Measurements from ENCODE around the gene SCNN1G. TPM values are rescaled to one million over a fixed set of nuclear protein-coding genes. Genes with fewer than 3 reads are reported as not detected.
A peak's percentile ranks its signal among the peaks of the same experiment; 100 is the strongest.

The SCNN1G gene
- total RNA-seq, 1 experiment from 2014 or later: not detected

- Histone ChIP-seq H3K4me1 (ENCODE audit: control insufficient read depth in 1 of 2, insufficient read depth in 2 of 2, low read length in 2 of 2) (no peaks in the 10 kb centered on the region), H3K4me3 (replicated peaks in 1 of 2; ENCODE audit: low read depth in 1 of 2, low read length in 2 of 2) (no peak overlapping the region), H3K4me2 (ENCODE audit: low read length) (no peak overlapping the region), H3K36me3 (ENCODE audit: control insufficient read depth in 1 of 2, insufficient read depth in 2 of 2, low read length in 2 of 2) (no peaks in the 10 kb centered on the region), H3K9me3 (ENCODE audit: control insufficient read depth in 1 of 2, insufficient read depth in 1 of 2, low read depth in 1 of 2, low read length in 2 of 2) (no peaks in the 10 kb centered on the region), H3K9me2 (ENCODE audit: insufficient read depth) (no peaks in the 10 kb centered on the region), H3K9ac (ENCODE audit: low read length) (no peak overlapping the region), H3K79me2 (ENCODE audit: insufficient read depth, low read length) (no peaks in the 10 kb centered on the region), H3K27ac (ENCODE audit: low read depth, low read length) (no peak overlapping the region), H2AFZ (ENCODE audit: low read depth, low read length, poor library complexity, severe bottlenecking) (no peak overlapping the region), H3K27me3 (ENCODE audit: insufficient read depth, low read length) (no peaks in the 10 kb centered on the region), H4K20me1 (ENCODE audit: insufficient read depth) (no peaks in the 10 kb centered on the region)
- ATAC-seq: no peak
- RAD21 ChIA-PET (ENCODE audit: low non-redundant PET in 1 of 2, low total read pairs in 2 of 2, uncharacterized antibody in 2 of 2, unreplicated experiment in 2 of 2): no interaction called here
- intact Hi-C loops (cut with micrococcal nuclease): loop anchor here (10.0 kb wide), 1 partner anchor 99 kb away; no protein-coding TSS in a partner anchor
- POLR2A ChIA-PET: no interaction called here
- CTCF ChIA-PET: no interaction called here
- BruUV-seq (replicated peaks): no TSS peak
- DNase-seq (ENCODE audit: low read depth, low spot score): no peak
- TF ChIP-seq EZH2 (IDR thresholded peaks at IDR 0.05) (no peak), RAD21 (IDR thresholded peaks at IDR 0.05; ENCODE audit: low read depth) (no peak), JUND (IDR thresholded peaks at IDR 0.05) (no peak), ZNF274 (IDR thresholded peaks at IDR 0.05; ENCODE audit: low read depth, low read length) (no peak)
- TF ChIP-seq, protein P1, sequence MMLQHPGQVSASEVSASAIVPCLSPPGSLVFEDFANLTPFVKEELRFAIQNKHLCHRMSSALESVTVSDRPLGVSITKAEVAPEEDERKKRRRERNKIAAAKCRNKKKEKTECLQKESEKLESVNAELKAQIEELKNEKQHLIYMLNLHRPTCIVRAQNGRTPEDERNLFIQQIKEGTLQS (IDR thresholded peaks at IDR 0.05): no peak
- TF ChIP-seq, protein P2, sequence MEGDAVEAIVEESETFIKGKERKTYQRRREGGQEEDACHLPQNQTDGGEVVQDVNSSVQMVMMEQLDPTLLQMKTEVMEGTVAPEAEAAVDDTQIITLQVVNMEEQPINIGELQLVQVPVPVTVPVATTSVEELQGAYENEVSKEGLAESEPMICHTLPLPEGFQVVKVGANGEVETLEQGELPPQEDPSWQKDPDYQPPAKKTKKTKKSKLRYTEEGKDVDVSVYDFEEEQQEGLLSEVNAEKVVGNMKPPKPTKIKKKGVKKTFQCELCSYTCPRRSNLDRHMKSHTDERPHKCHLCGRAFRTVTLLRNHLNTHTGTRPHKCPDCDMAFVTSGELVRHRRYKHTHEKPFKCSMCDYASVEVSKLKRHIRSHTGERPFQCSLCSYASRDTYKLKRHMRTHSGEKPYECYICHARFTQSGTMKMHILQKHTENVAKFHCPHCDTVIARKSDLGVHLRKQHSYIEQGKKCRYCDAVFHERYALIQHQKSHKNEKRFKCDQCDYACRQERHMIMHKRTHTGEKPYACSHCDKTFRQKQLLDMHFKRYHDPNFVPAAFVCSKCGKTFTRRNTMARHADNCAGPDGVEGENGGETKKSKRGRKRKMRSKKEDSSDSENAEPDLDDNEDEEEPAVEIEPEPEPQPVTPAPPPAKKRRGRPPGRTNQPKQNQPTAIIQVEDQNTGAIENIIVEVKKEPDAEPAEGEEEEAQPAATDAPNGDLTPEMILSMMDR (IDR thresholded peaks at IDR 0.05 in 2 of 3, conservative IDR thresholded peaks at IDR 0.05 in 1 of 3; ENCODE audit: borderline replicate concordance in 1 of 3, insufficient read depth in 1 of 3, low read depth in 2 of 3, low read length in 2 of 3): no peak
Observed at GRCh38 chr16:23225634-23226033, 43.1 kb downstream of the SCNN1G start.

DNA sequence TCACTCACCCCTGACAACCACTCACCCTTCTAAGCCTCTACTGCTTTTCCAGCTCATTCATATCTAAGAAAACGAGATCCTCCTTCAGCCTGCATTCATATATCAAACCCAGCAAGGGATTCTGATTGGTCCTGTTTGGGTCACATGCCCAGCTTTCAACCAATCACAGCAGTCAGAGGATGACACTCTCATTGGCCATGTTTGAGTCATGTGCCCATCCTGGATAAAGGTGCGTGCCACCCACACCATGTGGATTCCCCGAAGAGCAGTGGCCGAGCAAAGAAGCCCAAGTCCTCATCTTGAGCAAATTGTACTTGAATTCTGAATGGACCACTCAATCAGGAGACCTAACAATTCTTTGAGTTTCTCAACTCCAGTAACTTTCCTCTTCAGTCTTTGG is 45.0 kb downstream of the SCNN1G start:
- Histone ChIP-seq H3K27ac (ENCODE audit: low read depth, low read length) (no peak overlapping the region), H3K9me2 (ENCODE audit: insufficient read depth) (no peaks in the 10 kb centered on the region), H3K9me3 (ENCODE audit: control insufficient read depth in 1 of 2, insufficient read depth in 1 of 2, low read depth in 1 of 2, low read length in 2 of 2) (no peaks in the 10 kb centered on the region), H3K79me2 (ENCODE audit: insufficient read depth, low read length) (no peaks in the 10 kb centered on the region), H4K20me1 (ENCODE audit: insufficient read depth) (no peaks in the 10 kb centered on the region), H3K27me3 (ENCODE audit: insufficient read depth, low read length) (no peaks in the 10 kb centered on the region), H2AFZ (ENCODE audit: low read depth, low read length, poor library complexity, severe bottlenecking) (no peak overlapping the region), H3K36me3 (ENCODE audit: control insufficient read depth in 1 of 2, insufficient read depth in 2 of 2, low read length in 2 of 2) (no peaks in the 10 kb centered on the region), H3K9ac (ENCODE audit: low read length) (no peak overlapping the region), H3K4me2 (ENCODE audit: low read length) (no peak overlapping the region), H3K4me1 (ENCODE audit: control insufficient read depth in 1 of 2, insufficient read depth in 2 of 2, low read length in 2 of 2) (no peaks in the 10 kb centered on the region), H3K4me3 (replicated peaks in 1 of 2; ENCODE audit: low read depth in 1 of 2, low read length in 2 of 2) (no peak overlapping the region)
- BruUV-seq (replicated peaks): no TSS peak
- TF ChIP-seq CEBPB (IDR thresholded peaks at IDR 0.05; ENCODE audit: low read depth) (no peak), SP1 (IDR thresholded peaks at IDR 0.05; ENCODE audit: low read depth) (no peak), ZNF274 (IDR thresholded peaks at IDR 0.05; ENCODE audit: low read depth, low read length) (no peak), YY1 (IDR thresholded peaks at IDR 0.05; ENCODE audit: extremely low read depth, insufficient replicate concordance, low read depth, low read length) (no peak), EZH2phosphoT487 (IDR thresholded peaks at IDR 0.05; ENCODE audit: borderline replicate concordance) (no peak), SRF (IDR thresholded peaks at IDR 0.05; ENCODE audit: low read depth) (no peak)
- TF ChIP-seq, protein P3, sequence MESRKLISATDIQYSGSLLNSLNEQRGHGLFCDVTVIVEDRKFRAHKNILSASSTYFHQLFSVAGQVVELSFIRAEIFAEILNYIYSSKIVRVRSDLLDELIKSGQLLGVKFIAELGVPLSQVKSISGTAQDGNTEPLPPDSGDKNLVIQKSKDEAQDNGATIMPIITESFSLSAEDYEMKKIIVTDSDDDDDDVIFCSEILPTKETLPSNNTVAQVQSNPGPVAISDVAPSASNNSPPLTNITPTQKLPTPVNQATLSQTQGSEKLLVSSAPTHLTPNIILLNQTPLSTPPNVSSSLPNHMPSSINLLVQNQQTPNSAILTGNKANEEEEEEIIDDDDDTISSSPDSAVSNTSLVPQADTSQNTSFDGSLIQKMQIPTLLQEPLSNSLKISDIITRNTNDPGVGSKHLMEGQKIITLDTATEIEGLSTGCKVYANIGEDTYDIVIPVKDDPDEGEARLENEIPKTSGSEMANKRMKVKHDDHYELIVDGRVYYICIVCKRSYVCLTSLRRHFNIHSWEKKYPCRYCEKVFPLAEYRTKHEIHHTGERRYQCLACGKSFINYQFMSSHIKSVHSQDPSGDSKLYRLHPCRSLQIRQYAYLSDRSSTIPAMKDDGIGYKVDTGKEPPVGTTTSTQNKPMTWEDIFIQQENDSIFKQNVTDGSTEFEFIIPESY (IDR thresholded peaks at IDR 0.05; ENCODE audit: extremely low read depth, insufficient replicate concordance, low read length): no peak
- TF ChIP-seq, protein P4, sequence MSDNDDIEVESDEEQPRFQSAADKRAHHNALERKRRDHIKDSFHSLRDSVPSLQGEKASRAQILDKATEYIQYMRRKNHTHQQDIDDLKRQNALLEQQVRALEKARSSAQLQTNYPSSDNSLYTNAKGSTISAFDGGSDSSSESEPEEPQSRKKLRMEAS (IDR thresholded peaks at IDR 0.05): no peak
- CTCF ChIA-PET: no interaction called here
- no peak for DNase-seq (ENCODE audit: low read depth, low spot score)
- RAD21 ChIA-PET (ENCODE audit: low non-redundant PET in 1 of 2, low total read pairs in 2 of 2, uncharacterized antibody in 2 of 2, unreplicated experiment in 2 of 2): no interaction called here
- ATAC-seq: peak; percentile 42; the same call in 1 of the 2 replicates
- intact Hi-C loops (cut with micrococcal nuclease): loop anchor here (10.0 kb wide), 1 partner anchor 97 kb away; no protein-coding TSS in a partner anchor
- POLR2A ChIA-PET: no interaction called here

Data from HCT116 (cell line).